GM18868 (cell line): ENCODE data around the gene CDK14.

Experiments
- ATAC-seq: cut with Tn5 transposase; IDR thresholded peaks from one replicate; pipeline ENCODE4 v1.9.1; 2021; ENCODE audit warnings: mild to moderate bottlenecking, moderate library complexity; ENCODE audit not compliant: unreplicated experiment

CDK14 gene

DNA sequence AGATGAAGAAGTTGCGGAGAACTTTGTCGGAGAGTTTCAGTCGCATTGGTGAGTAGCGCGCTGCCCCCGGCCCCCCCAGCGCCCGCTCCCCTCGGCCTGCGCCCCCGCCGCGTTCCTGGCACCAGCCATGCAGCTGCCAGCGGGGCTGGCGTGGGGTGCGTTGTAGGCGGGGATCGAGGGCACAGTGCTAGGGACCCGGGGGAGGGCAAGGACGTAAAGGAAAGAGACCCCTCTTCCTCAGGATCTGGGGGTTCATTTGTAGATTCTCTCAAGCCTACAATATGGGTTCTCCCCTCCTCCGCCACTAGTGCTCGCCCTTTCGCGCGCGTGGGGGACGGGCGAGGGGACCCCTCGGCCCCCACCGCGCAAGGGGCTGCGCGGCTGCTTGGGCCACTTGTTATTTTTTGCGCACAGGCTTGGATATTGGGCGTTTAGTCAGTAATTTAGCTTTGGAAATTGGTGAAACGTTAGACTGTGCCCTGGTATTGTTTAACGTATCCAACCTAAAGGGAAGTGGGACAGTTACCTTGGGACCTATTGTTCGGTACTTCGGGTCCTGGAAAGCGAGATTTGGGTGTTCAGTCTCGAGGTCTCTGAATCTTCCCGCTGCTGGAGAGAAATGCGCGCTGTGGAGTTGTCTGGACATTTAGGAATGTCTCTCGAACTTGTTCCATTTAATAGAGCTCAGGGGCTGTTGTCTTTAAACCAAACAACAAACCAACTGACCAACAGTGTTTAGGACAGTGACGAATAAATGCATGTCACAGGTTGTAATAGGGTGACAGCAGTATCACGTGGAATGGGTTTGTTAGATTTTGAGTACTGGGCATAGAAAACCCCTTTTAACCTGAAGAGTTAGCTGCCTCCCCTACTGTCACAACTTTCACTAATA lies 796 bp downstream of the CDK14 start:
- ATAC-seq, result peak; percentile 37

DNA sequence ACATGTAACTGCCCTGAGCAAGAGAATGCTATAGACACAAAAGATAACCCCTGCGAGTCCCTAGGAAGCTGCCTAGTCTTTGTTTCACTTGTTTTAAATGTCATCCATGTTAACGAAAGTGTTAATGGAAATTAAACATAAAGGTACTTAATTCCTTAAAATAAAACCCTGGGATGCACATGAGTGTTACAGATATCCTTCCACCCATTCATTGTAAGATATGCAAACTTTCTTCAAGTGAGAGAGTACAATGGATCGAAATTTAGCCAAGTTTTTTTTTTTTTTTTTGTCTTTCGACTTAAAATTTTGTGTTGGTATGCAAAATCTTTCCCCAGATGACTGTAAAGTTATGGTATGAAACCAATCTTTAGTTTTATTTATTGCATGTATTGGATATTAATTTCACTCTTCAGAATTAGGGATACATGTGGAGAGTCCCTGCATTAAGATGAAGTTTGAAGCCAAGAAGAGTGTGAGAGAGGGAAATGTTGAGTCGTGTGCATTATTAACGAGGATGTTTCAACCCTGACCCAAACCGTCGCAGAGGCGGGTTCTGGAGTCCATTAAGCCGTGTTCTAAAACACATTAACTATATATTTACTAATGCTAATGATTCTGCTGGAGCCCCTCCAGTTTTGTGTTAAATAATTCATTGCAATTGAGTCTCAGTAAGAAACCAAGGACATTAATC lies 1.6 kb downstream of the CDK14 start:
- no peak for ATAC-seq

- ATAC-seq, result no peak
Measured at GRCh38 chr7:90599038-90599437, 2.9 kb downstream of the CDK14 start.

- ATAC-seq, result no peak
Measured at GRCh38 chr7:90599892-90600555, 3.9 kb downstream of the CDK14 start.

DNA sequence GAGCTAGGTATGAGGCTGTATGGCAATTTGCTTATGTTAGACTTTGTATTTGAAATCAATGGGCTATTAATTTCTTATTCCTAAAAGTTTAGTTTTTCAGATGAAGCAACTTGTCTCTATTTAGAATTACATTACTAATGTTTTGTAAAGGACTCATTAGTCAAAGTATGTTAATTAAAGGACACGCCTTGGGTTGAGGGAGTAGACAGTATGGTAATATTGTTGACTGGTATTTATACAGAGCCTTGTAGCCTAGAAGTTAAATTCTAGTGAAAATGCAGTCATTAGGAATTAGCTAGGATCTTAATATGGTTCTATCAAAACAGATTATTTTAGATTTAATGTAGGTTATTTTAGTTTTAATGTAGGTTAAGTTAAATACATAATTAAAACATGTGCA lies 6.2 kb downstream of the CDK14 start:
- ATAC-seq, result no peak

GRCh38 chr7:90603346-90603745 lies 7.2 kb downstream of the CDK14 start:
- no peak for ATAC-seq

DNA sequence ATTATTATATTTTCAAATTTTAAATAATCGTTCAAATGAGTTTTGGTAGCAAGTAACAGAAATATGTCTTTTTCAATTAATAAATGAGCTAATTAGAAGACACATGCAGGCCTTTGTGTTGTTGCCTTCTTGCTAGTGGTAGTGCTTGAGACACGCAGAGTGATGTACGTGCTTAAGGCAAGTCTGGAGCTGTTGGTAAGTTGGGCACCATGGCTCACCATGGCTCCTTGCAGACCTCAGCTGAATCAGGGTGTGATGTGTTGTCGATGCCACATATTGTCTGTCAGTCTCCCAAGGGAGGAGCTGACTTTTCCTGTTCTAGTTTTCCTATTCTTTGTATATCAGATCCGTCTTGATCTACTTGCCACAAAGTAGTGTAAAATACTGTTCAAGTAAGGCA lies 8.3 kb downstream of the CDK14 start:
- no peak for ATAC-seq

DNA sequence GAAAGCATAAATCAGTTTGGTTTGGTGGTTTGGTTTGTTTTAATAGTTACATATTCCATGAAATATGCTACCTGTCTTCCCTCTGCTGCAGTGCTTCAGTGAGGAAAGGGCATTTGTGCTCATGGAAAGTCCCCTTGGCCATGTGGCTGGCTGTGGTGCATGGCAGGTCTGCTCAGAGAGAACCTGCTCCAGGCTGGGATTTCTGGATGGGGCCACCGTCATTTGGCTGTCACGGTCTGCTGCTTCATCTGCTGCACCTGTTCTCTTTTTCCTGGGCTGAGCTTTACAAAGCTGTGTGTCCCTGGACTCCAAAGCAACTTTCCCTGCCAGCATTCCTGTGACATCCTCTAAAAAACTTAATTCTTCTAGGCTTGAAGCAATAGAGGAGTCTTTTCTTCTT lies 8.9 kb downstream of the CDK14 start:
- peak; percentile 68 for ATAC-seq

- ATAC-seq, result no peak
Measured at GRCh38 chr7:90607196-90607595, 11.1 kb downstream of the CDK14 start.

DNA sequence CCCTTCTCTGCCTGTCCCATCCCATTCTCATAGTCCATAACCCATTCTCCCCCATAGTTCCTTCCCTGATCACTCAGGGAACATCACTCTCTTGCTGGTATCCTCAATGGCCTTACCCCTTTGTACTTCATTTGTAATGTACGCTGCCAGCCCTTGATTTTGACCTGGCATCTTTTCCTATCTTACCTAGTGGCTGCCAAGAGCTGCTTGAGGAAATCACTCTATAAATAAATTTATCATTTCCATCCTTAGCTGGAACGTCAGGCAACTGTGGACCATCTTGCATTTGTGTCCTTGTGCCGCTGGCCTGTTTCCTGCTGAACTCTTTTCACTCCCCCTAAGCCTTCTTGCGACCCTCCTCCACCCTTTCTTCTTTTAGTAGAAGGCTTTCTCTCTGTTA lies 14.0 kb downstream of the CDK14 start:
- no peak for ATAC-seq

GRCh38 chr7:90611115-90611514 lies 15.0 kb downstream of the CDK14 start:
- ATAC-seq, result peak; percentile 61

DNA sequence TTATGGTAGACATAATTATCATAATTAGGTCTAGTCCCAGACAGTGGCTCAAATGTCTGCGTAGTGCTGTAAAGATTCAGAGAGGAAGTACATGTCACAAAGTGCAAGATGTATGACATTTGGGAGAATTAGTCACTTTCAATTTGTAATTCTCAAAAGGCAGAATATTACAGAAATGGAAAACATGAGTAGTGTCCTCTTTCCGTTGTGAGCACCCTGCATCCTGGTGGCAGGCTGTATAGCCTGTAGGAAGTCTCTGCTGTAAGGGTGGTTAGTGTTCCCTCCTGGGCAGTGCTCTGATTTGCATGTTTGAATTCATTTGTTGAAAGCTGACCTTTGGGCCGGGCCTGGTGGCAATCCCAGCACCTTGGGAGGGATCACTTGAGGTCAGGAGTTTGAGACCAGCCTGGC lies 17.0 kb downstream of the CDK14 start:
- ATAC-seq, result peak; percentile 79

DNA sequence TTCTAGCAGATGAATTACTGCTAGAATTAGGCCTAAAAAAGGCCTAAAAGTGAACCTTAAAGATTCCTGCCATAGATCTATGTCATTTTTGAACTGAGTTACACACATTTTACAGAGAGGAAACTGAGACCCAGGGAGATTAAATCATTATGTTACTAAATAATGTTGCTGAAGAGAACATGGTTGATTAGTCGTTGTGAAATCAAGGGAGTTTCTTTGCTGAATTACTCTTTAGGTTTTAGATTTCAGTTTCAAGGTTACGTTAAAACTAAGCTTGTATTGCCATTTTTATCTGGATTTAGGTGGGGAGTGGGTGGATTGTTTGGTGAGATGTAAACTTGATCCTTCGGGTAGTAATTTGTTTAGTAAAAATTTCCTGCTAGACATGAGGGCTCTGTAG lies 21.3 kb downstream of the CDK14 start:
- ATAC-seq, result no peak

GRCh38 chr7:90618876-90619275 lies 22.8 kb downstream of the CDK14 start:
- no peak for ATAC-seq

DNA sequence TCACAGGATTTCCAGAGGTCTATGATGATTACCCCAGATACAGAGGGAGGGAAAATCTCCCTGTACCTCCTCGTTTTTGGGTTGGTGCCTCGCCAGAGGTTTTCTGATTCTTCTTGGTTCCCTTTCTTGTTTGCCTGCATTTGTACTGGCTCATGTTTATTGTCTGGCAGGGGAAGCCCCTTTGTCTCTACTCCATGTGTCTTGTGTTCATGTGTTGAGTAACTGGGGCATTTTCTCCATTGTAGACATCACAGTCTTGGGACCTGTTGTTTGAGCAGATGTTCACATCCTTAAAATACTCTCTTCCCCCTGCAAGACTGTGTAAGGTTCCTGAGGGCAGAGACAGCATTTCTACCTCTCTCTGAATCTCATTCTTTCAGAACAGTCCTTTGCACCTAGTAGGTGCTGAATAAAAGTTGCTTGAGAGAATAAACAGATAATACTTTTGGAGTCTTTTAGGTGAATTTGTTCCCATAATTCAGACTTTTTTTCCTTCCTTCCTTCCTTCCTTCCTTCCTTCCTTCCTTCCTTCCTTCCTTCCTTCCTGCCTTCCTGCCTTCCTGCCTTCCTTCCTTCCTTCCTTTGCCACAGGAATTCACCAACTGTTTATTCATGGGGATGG lies 25.1 kb downstream of the CDK14 start:
- peak; percentile 92 for ATAC-seq

- no peak for ATAC-seq
Measured at GRCh38 chr7:90621747-90622140, 25.6 kb downstream of the CDK14 start.

- no peak for ATAC-seq
Measured at GRCh38 chr7:90622670-90623069, 26.5 kb downstream of the CDK14 start.

GRCh38 chr7:90624225-90624911 lies 28.2 kb downstream of the CDK14 start:
- no peak for ATAC-seq

DNA sequence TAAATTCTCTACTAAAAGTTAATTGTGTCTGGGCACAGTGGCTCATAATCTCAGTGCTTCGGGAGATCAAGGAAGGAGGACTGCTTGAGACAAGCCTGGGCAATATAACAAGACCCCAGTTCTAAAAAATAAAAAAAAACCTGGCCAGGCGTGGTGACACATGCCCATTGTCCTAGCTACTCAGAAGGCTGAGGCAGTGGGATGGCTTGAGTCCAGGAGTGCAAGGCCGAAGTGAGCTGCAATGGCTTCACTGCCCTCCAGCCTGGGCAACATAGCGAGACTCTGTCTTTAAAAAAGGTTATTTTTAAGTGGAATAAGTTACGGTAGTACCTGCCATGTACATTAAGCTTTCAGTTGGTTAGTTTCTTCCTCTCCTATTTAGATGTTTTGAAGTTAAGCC lies 28.9 kb downstream of the CDK14 start:
- ATAC-seq, result no peak

DNA sequence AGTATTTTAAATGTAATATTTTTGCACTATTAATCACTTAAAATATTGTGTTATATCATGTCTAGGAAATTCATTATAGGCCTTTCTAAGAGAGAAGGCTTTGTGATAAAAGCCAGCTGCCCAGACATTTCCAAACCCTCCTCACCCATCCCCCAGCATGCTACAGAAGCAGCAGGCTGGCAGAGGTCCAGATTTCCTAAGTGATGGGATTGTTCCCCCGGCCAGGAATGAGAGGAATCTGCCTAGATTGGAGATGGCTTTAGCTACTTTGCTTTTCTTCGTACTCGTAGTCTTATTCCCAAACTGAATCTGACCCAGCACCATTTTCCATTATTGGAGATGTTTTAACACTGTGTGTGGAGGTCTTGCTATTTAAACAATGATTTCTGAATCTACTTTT lies 29.4 kb downstream of the CDK14 start:
- ATAC-seq, result no peak

- ATAC-seq, result no peak
Measured at GRCh38 chr7:90626013-90626412, 29.9 kb downstream of the CDK14 start.
